Thoracic aorta (tissue), 2 donors: ENCODE results near the gene ECT2. TPM values are rescaled to one million over a fixed set of nuclear protein-coding genes. Genes with fewer than 3 reads are reported as not detected.

Experiments used
- ATAC-seq: fragments of 150-250 bp; one replicate; pipeline ENCODE4 v1.8.0; 2017; ENCODE audit warnings: low read depth; ENCODE audit not compliant: insufficient number of reproducible peaks, low FRiP score
- DNase-seq: peaks from one replicate; pipeline ENCODE4 v3.0.0-alpha.2; 2020; ENCODE audit warnings: low spot score
- H3K27ac ChIP-seq, 2 donors: fragments of 200-600 bp; sonication (generic); 1 replicate in 1 of 2; 2 replicates in 1 of 2; pipeline ENCODE4 v1.5.1; 2016; ENCODE audit warnings: mild to moderate bottlenecking in 2 of 2, moderate library complexity in 2 of 2
- H3K27me3 ChIP-seq: fragments of 200-600 bp; sonication (generic); replicated peaks from 2 replicates; pipeline ENCODE4 v1.6.0; 2016; ENCODE audit warnings: mild to moderate bottlenecking; ENCODE audit not compliant: insufficient read depth
- H3K36me3 ChIP-seq: fragments of 200-600 bp; sonication (generic); one replicate; pipeline ENCODE4 v1.5.1; 2016
- H3K4me1 ChIP-seq, 2 donors: fragments of 200-600 bp; sonication (generic); 1 replicate in 1 of 2; 2 replicates in 1 of 2; pipeline versions ENCODE4 v1.5.1 to v1.6.0; 2016; ENCODE audit warnings: low read depth in 2 of 2, mild to moderate bottlenecking in 1 of 2; ENCODE audit not compliant: control insufficient read depth in 1 of 2
- H3K4me3 ChIP-seq: fragments of 200-600 bp; sonication (generic); 2 replicates; pipeline ENCODE4 v1.5.1; 2016; ENCODE audit warnings: mild to moderate bottlenecking
- H3K9me3 ChIP-seq: fragments of 200-600 bp; sonication (generic); 2 replicates; pipeline ENCODE4 v1.5.1; 2016
- total RNA-seq, 2 donors: library from RNA; depleted of rRNA; stranded (reverse); fragments of >200 nt; gene quantifications; one replicate each; pipeline versions ENCODE4 v1.1.0 to v1.2.3, GENCODE V29; 2016
- TF ChIP-seq, protein P1 (sequence below): fragments of 200-600 bp; sonication (generic); IDR thresholded peaks from one replicate; pipeline ENCODE4 v1.5.1; 2019; ENCODE audit warnings: antibody characterized with exemption

Gene ECT2
- total RNA-seq, 2 donors from 2014 or later, result 4.5 to 14.0 TPM

GRCh38 chr3:172704001-172704400 is 46.5 kb upstream of the ECT2 start:
- no peaks in the 10 kb centered on the region for H3K36me3 ChIP-seq
- no peak for ATAC-seq
- no peak overlapping the region for H3K27ac ChIP-seq
- no peak overlapping the region for H3K4me3 ChIP-seq
- peaks cover 7 to 21% of the 10 kb centered on the region in 2 donors for H3K4me1 ChIP-seq
- no peaks in the 10 kb centered on the region for H3K9me3 ChIP-seq
- no peak for DNase-seq
- TF ChIP-seq, protein P1, sequence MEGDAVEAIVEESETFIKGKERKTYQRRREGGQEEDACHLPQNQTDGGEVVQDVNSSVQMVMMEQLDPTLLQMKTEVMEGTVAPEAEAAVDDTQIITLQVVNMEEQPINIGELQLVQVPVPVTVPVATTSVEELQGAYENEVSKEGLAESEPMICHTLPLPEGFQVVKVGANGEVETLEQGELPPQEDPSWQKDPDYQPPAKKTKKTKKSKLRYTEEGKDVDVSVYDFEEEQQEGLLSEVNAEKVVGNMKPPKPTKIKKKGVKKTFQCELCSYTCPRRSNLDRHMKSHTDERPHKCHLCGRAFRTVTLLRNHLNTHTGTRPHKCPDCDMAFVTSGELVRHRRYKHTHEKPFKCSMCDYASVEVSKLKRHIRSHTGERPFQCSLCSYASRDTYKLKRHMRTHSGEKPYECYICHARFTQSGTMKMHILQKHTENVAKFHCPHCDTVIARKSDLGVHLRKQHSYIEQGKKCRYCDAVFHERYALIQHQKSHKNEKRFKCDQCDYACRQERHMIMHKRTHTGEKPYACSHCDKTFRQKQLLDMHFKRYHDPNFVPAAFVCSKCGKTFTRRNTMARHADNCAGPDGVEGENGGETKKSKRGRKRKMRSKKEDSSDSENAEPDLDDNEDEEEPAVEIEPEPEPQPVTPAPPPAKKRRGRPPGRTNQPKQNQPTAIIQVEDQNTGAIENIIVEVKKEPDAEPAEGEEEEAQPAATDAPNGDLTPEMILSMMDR, result no peak
- no peaks in the 10 kb centered on the region for H3K27me3 ChIP-seq

DNA sequence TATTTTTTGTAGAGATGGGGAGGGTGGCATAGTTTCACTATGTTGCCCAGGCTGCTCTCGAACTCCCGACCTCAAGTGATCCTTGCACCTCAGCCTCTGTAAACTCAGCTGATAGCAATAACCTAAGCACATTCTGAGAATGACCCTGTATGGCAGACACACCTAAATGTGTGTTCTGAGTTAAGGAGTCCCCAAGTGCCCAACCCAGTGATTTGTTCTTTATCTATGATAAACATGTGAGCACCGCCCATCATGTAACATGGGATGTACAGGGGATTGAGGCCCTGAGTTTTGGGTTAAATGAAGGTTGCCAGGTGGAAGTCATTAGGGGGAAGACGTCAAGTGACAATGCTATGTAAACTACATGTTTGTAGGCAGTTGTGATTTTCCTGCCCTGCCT is 45.4 kb upstream of the ECT2 start:
- ATAC-seq (no peak), DNase-seq (no peak)
- Histone ChIP-seq H3K9me3 (no peaks in the 10 kb centered on the region), H3K4me1 (peaks cover 11 to 23% of the 10 kb centered on the region in 2 donors), H3K27ac (no peak overlapping the region), H3K36me3 (no peaks in the 10 kb centered on the region), H3K4me3 (no peak overlapping the region), H3K27me3 (no peaks in the 10 kb centered on the region)
- TF ChIP-seq, protein P1, result no peak

- Histone ChIP-seq H3K27me3 (no peaks in the 10 kb centered on the region), H3K27ac (no peak overlapping the region), H3K4me3 (no peak overlapping the region), H3K4me1 (peaks cover 18 to 30% of the 10 kb centered on the region in 2 donors), H3K9me3 (no peaks in the 10 kb centered on the region), H3K36me3 (no peaks in the 10 kb centered on the region)
- TF ChIP-seq, protein P1, result no peak
- ATAC-seq (no peak), DNase-seq (no peak)
Observed at GRCh38 chr3:172707030-172707429, 43.5 kb upstream of the ECT2 start.

DNA sequence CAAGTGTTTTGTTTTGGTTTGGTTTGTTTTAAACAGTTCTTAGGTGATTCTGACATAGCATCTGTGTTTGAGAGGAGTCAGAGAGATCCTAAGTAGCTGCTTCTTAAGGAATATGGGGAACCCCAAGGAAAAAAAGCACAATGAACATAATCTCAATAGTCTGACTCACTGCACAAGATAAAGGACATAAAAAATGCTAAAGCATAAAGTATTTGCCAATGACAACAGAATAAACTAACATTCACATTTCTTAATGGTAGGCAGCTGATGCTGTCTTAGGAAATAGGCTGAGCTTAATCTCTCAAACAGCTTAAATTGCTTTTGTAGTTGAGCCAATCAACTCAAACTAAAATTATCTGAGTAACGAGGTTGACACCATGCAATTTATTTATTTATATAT is 42.6 kb upstream of the ECT2 start:
- Histone ChIP-seq H3K27ac (no peak overlapping the region), H3K4me3 (no peak overlapping the region), H3K9me3 (no peaks in the 10 kb centered on the region), H3K36me3 (no peaks in the 10 kb centered on the region), H3K27me3 (no peaks in the 10 kb centered on the region), H3K4me1 (peaks cover 18 to 30% of the 10 kb centered on the region in 2 donors)
- TF ChIP-seq, protein P1, result no peak
- DNase-seq, result no peak
- no peak for ATAC-seq

DNA sequence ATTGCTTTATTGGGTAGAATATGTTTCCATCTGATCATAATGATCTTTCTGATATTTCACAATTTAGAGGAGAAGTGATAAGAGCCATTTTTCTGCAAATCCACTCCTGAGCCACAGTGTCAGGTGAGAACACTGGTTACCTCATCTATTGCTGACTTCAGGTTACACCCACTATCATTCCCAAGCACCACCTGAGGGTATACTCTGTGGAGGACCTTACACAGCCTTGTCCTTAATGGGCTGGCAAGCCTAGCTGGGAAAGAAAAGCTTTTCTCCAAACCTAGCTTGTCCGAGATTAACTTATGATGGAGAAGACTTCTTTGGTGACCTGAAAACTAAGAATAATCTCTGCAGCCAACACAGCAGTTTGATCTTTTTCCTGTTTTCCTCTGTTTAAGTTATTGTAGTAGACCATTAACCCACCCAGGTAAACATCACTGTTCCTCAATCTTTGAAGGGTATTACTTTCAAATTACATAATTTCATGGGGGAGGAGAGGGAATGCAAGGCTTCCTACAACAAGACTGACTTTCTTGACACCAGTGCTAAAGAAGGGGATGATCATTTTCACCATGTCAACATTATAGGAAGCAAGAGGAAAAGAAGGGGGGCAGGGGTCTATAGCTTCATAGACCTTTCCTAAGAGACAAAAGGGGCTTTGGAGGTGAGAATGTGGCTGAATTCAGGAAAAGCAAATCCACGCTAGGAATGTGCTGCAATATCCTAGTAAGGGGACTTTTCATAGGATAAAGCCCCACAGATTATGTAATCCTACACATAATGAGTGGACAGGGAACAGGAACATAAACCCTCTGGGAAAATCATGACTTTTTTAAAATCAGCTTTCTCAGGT is 41.4 kb upstream of the ECT2 start:
- Histone ChIP-seq H3K27ac (peak overlapping the region; percentile 89 to 91), H3K9me3 (no peaks in the 10 kb centered on the region), H3K36me3 (no peaks in the 10 kb centered on the region), H3K27me3 (no peaks in the 10 kb centered on the region), H3K4me1 (peaks cover 18 to 30% of the 10 kb centered on the region in 2 donors), H3K4me3 (peak overlapping the region; percentile 91)
- ATAC-seq (no peak), DNase-seq (no peak)
- TF ChIP-seq, protein P1, result no peak
